Neuronal stem cell (in vitro differentiated cells): ENCODE results near the gene ARHGAP42.

Experiments
- DNase-seq: peaks from one replicate; pipeline ENCODE4 v3.0.0-alpha.2; 2013; ENCODE audit warnings: low spot score
- H2AFZ ChIP-seq: one replicate; pipeline ENCODE4 v1.6.1; 2013; ENCODE audit warnings: mild to moderate bottlenecking, low read length, inconsistent platforms
- H2AK5ac ChIP-seq: 2 replicates; pipeline ENCODE4 v1.6.1; 2013; ENCODE audit warnings: low read depth, mild to moderate bottlenecking, inconsistent platforms, low read length, moderate library complexity, mixed read lengths
- H2BK120ac ChIP-seq: 2 replicates; pipeline ENCODE4 v1.6.1; 2013; ENCODE audit warnings: low read depth, mild to moderate bottlenecking, inconsistent platforms, low read length, moderate library complexity, mixed read lengths
- H2BK12ac ChIP-seq: one replicate; pipeline ENCODE4 v1.6.1; 2013; ENCODE audit warnings: low read length, inconsistent platforms
- H2BK15ac ChIP-seq: 2 replicates; pipeline ENCODE4 v1.6.1; 2013; ENCODE audit warnings: mild to moderate bottlenecking, low read length, inconsistent platforms, mixed read lengths
- H2BK5ac ChIP-seq: one replicate; pipeline ENCODE4 v1.6.1; 2013; ENCODE audit warnings: inconsistent platforms, mild to moderate bottlenecking, low read length, moderate library complexity
- H3K14ac ChIP-seq: one replicate; pipeline ENCODE4 v1.6.1; 2013; ENCODE audit warnings: low read length, inconsistent platforms
- H3K18ac ChIP-seq: 2 replicates; pipeline ENCODE4 v1.6.1; 2013; ENCODE audit warnings: low read length, inconsistent platforms
- H3K23ac ChIP-seq: 2 replicates; pipeline ENCODE4 v1.6.1; 2013; ENCODE audit warnings: low read depth, mild to moderate bottlenecking, mixed read lengths, low read length, inconsistent platforms; ENCODE audit not compliant: poor library complexity
- H3K27ac ChIP-seq: replicated peaks from 3 replicates; pipeline ENCODE4 v1.5.1; 2013; ENCODE audit warnings: low read length, inconsistent platforms
- H3K27me3 ChIP-seq, 3 experiments: 2 replicates each; pipeline ENCODE4 v1.6.1; 2013; ENCODE audit warnings: low read length in 3 of 3, mild to moderate bottlenecking in 2 of 3, inconsistent platforms in 1 of 3, low read depth in 1 of 3, mixed read lengths in 1 of 3, moderate library complexity in 1 of 3; ENCODE audit not compliant: control insufficient read depth in 3 of 3, insufficient read depth in 3 of 3
- H3K36me3 ChIP-seq, 2 donors: replicated peaks in 1 of 2; 2 replicates each; pipeline ENCODE4 v1.6.1; 2013; ENCODE audit warnings: low read length in 2 of 2; ENCODE audit not compliant: control insufficient read depth in 2 of 2, insufficient read depth in 2 of 2
- H3K4ac ChIP-seq: 2 replicates; pipeline ENCODE4 v1.6.1; 2013; ENCODE audit warnings: inconsistent platforms, mild to moderate bottlenecking, low read length, moderate library complexity
- H3K4me1 ChIP-seq, 2 donors: 1 replicate in 1 of 2; 2 replicates in 1 of 2; pipeline ENCODE4 v1.6.1; 2013; ENCODE audit warnings: low read length in 2 of 2, low read depth in 1 of 2; ENCODE audit not compliant: control insufficient read depth in 2 of 2, insufficient read depth in 1 of 2
- H3K4me2 ChIP-seq: one replicate; pipeline ENCODE4 v1.6.1; 2013; ENCODE audit warnings: mild to moderate bottlenecking, low read length, inconsistent platforms; ENCODE audit not compliant: insufficient read depth, poor library complexity, severe bottlenecking
- H3K4me3 ChIP-seq, 2 donors: 2 replicates each; pipeline ENCODE4 v1.5.1; 2013; ENCODE audit warnings: low read length in 2 of 2, mild to moderate bottlenecking in 2 of 2, inconsistent platforms in 1 of 2, moderate library complexity in 1 of 2
- H3K79me1 ChIP-seq: one replicate; pipeline ENCODE4 v1.6.1; 2013; ENCODE audit warnings: low read depth, mild to moderate bottlenecking, inconsistent platforms, low read length, moderate library complexity
- H3K9ac ChIP-seq: one replicate; pipeline ENCODE4 v1.6.1; 2013; ENCODE audit warnings: mild to moderate bottlenecking, low read depth, low read length, inconsistent platforms; ENCODE audit not compliant: poor library complexity
- H3K9me3 ChIP-seq, 2 donors: replicated peaks in 1 of 2; 2 replicates each; pipeline versions ENCODE3 to v1.6.1; 2013; ENCODE audit warnings: low read length in 2 of 2, mild to moderate bottlenecking in 2 of 2, inconsistent platforms in 1 of 2, low read depth in 1 of 2, mixed read lengths in 1 of 2, moderate library complexity in 1 of 2; ENCODE audit not compliant: control insufficient read depth in 2 of 2, insufficient read depth in 1 of 2
- H4K8ac ChIP-seq: one replicate; pipeline ENCODE4 v1.6.1; 2013; ENCODE audit warnings: low read depth, mild to moderate bottlenecking, inconsistent platforms, low read length, moderate library complexity
- H4K91ac ChIP-seq: one replicate; pipeline ENCODE4 v1.6.1; 2013; ENCODE audit warnings: low read length, low read depth, mild to moderate bottlenecking, inconsistent platforms; ENCODE audit not compliant: poor library complexity
- WGBS, 2 donors: extraction: QIAGEN DNeasy Blood & Tissue Kit; methylation state at CpG; one replicate each; pipeline ENCODE4 v1.1.7; 2013; ENCODE audit warnings: missing lambda C conversion rate in 2 of 2, mixed read lengths in 1 of 2; ENCODE audit not compliant: insufficient read length in 2 of 2, insufficient replicate concordance in 1 of 2; ENCODE audit errors: extremely low coverage in 2 of 2; 5-methylcytosine and 5-hydroxymethylcytosine counted together

The ARHGAP42 gene

GRCh38 chr11:100920593-100920992 is 233.5 kb downstream of the ARHGAP42 start:
- H3K79me1 ChIP-seq = no peaks in the 10 kb centered on the region
- H3K23ac ChIP-seq = no peak overlapping the region
- peaks cover 0 to 3% of the 10 kb centered on the region in 2 donors for H3K4me1 ChIP-seq
- H4K91ac ChIP-seq = no peak overlapping the region
- H2BK5ac ChIP-seq = no peak overlapping the region
- H3K14ac ChIP-seq = no peak overlapping the region
- H3K27me3 ChIP-seq = no peaks in the 10 kb centered on the region
- H3K4me3 ChIP-seq = no peak overlapping the region
- H2AFZ ChIP-seq = no peak overlapping the region
- no peak for DNase-seq
- H2BK120ac ChIP-seq = no peak overlapping the region
- no peak overlapping the region for H3K18ac ChIP-seq
- H3K36me3 ChIP-seq = no peaks in the 10 kb centered on the region
- H2AK5ac ChIP-seq = no peak overlapping the region
- H2BK15ac ChIP-seq = no peak overlapping the region
- H2BK12ac ChIP-seq = no peak overlapping the region
- no peak overlapping the region for H3K4me2 ChIP-seq
- no peaks in the 10 kb centered on the region for H3K9me3 ChIP-seq
- no peak overlapping the region for H3K27ac ChIP-seq
- no peak overlapping the region for H3K9ac ChIP-seq
- no peak overlapping the region for H3K4ac ChIP-seq
- no peak overlapping the region for H4K8ac ChIP-seq

- Histone ChIP-seq H2BK120ac (no peak overlapping the region), H2BK5ac (no peak overlapping the region), H2BK15ac (no peak overlapping the region), H3K9me3 (no peaks in the 10 kb centered on the region), H3K9ac (no peak overlapping the region), H3K27me3 (no peaks in the 10 kb centered on the region), H3K23ac (no peak overlapping the region), H3K36me3 (no peaks in the 10 kb centered on the region), H2AFZ (no peak overlapping the region), H3K79me1 (no peaks in the 10 kb centered on the region), H3K14ac (no peak overlapping the region), H3K4me3 (no peak overlapping the region), H3K4me2 (no peak overlapping the region), H2AK5ac (no peak overlapping the region), H3K18ac (no peak overlapping the region), H3K4ac (no peak overlapping the region), H4K8ac (no peak overlapping the region), H4K91ac (no peak overlapping the region), H2BK12ac (no peak overlapping the region), H3K27ac (no peak overlapping the region), H3K4me1 (peaks cover 1 to 3% of the 10 kb centered on the region in 2 donors)
- no peak for DNase-seq
- WGBS, 2 donors = no CpG with 5 or more reads among the region's 5 CpGs
These were observed 235.0 kb downstream of the ARHGAP42 start for GRCh38 chr11:100922121-100922520.

- no peak overlapping the region for H3K9ac ChIP-seq
- DNase-seq = no peak
These were observed 236.5 kb downstream of the ARHGAP42 start for GRCh38 chr11:100923555-100923954.

GRCh38 chr11:100925935-100926334 is 238.8 kb downstream of the ARHGAP42 start:
- Histone ChIP-seq H2AFZ (no peak overlapping the region), H2AK5ac (no peak overlapping the region), H2BK12ac (no peak overlapping the region), H2BK15ac (no peak overlapping the region), H3K36me3 (no peaks in the 10 kb centered on the region), H3K9ac (no peak overlapping the region), H2BK5ac (no peak overlapping the region), H2BK120ac (no peak overlapping the region), H3K4me3 (no peak overlapping the region), H3K23ac (no peak overlapping the region), H3K4ac (no peak overlapping the region), H3K79me1 (no peaks in the 10 kb centered on the region), H3K4me1 (peaks cover 2 to 4% of the 10 kb centered on the region in 2 donors), H4K91ac (no peak overlapping the region), H3K9me3 (no peaks in the 10 kb centered on the region), H3K14ac (no peak overlapping the region), H3K4me2 (no peak overlapping the region), H3K27me3 (no peaks in the 10 kb centered on the region), H3K27ac (no peak overlapping the region), H3K18ac (no peak overlapping the region), H4K8ac (no peak overlapping the region)
- no peak for DNase-seq
- no CpG with 5 or more reads among the region's 3 CpGs for WGBS, 2 donors

More at GRCh38 chr11:100923555-100923954, 236.5 kb downstream of the ARHGAP42 start:
- Histone ChIP-seq H3K36me3 (no peaks in the 10 kb centered on the region), H3K4ac (no peak overlapping the region), H2AK5ac (no peak overlapping the region), H3K14ac (no peak overlapping the region), H2BK5ac (no peak overlapping the region), H3K18ac (no peak overlapping the region), H3K4me3 (no peak overlapping the region), H3K23ac (no peak overlapping the region), H3K79me1 (no peaks in the 10 kb centered on the region), H2AFZ (no peak overlapping the region), H3K27ac (no peak overlapping the region), H3K4me2 (no peak overlapping the region), H3K9me3 (no peaks in the 10 kb centered on the region), H4K91ac (no peak overlapping the region), H2BK15ac (no peak overlapping the region), H4K8ac (no peak overlapping the region), H2BK12ac (no peak overlapping the region), H2BK120ac (no peak overlapping the region), H3K4me1 (peaks cover 2 to 5% of the 10 kb centered on the region in 2 donors), H3K27me3 (no peaks in the 10 kb centered on the region)
- WGBS, 2 donors = no CpG with 5 or more reads among the region's 2 CpGs
